NCI-H1105 treated with DMSO at 0.1 percent for 48 hours (cell line): ENCODE results near the gene MC1R.
"Not testable (repeated sequence)": the region's sequence is repeated elsewhere in the genome, so short reads cannot be mapped to it uniquely, and the experiment has no call there.

Experiments
- DNase-seq: peaks from one replicate; lab custom pipeline; 2025; lab: John Stamatoyannopoulos, UW

MC1R gene

DNA sequence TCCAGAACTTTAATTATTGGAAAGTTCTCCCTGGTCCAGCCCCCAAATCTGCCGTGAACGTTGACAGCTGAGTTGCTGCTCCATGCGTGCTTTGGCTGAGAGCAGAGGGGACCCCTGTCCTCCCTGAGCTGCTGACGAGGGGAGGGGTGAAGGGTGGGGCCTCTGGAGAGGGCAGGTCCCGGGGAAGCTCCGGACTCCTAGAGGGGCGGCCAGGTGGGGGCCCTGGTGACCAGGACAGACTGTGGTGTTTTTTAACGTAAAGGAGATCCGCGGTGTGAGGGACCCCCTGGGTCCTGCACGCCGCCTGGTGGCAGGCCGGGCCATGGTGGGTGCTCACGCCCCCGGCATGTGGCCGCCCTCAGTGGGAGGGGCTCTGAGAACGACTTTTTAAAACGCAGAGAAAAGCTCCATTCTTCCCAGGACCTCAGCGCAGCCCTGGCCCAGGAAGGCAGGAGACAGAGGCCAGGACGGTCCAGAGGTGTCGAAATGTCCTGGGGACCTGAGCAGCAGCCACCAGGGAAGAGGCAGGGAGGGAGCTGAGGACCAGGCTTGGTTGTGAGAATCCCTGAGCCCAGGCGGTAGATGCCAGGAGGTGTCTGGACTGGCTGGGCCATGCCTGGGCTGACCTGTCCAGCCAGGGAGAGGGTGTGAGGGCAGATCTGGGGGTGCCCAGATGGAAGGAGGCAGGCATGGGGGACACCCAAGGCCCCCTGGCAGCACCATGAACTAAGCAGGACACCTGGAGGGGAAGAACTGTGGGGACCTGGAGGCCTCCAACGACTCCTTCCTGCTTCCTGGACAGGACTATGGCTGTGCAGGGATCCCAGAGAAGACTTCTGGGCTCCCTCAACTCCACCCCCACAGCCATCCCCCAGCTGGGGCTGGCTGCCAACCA, at the start of gene MC1R:
Gene MC1R (plus strand): TSS at position 410 of the 895 bp plus-strand sequence. CDS start 397 bp downstream, at position 807.
- DNase-seq, result peak; percentile 18

DNA sequence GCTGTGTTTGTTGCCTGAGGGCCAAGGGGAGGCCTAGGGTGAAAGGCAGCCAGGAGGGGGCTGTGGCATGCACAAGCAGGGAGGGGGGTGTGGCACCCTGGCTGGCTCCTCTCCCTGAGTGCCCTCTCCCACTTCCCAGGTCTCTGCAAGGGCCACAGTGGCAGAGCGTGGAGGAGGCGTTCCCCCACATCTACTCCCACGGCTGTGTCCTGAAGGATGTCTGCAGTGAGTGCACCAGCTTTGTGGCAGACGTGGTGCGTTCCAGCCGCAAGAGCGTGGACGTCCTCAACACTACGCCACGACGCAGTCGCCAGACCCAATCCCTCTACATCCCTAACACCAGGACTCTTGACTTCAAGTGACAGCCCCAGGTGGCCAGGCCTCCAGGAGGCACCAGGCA, 48.8 kb upstream of the MC1R start:
- DNase-seq, result no peak

DNA sequence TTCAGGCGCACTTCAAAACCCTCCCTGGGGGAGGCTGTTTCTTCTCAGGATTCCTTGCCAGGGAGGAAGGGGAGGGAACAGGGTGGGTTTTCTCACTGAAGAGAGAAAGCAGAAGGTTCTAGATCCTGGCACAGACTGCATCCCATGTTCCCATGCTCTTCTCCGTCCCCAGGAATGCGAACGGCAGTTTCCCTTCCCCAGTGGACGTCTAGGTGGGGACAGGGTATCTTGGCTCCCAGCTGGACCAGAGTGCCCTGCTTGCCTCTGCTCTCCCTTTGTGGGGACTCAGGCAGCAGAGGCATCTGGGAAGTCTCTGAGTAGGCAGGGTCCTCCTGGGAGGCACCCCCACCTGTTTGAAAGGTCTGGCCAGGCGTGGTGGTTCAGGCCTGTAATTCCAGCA, 48.2 kb upstream of the MC1R start:
- no peak for DNase-seq

DNA sequence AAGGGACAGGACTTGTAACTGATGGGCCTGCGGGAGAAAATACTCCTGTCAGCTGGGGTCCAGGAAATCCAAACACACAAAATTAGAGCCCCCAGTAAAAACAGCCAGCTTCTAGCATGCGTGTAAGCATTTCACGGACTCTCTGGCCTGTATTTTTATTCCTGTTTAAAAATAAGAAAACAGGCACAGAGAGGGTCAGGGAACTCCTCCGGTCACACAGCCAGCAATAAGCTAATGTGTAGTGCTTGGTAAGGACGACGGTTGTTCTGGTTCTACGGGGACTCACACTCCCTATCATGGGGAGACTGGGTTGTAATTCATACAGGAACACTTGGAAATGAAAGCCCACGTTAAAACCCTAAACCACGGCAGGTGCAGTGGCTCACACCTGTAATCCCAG, 46.8 kb upstream of the MC1R start:
- no peak for DNase-seq

DNA sequence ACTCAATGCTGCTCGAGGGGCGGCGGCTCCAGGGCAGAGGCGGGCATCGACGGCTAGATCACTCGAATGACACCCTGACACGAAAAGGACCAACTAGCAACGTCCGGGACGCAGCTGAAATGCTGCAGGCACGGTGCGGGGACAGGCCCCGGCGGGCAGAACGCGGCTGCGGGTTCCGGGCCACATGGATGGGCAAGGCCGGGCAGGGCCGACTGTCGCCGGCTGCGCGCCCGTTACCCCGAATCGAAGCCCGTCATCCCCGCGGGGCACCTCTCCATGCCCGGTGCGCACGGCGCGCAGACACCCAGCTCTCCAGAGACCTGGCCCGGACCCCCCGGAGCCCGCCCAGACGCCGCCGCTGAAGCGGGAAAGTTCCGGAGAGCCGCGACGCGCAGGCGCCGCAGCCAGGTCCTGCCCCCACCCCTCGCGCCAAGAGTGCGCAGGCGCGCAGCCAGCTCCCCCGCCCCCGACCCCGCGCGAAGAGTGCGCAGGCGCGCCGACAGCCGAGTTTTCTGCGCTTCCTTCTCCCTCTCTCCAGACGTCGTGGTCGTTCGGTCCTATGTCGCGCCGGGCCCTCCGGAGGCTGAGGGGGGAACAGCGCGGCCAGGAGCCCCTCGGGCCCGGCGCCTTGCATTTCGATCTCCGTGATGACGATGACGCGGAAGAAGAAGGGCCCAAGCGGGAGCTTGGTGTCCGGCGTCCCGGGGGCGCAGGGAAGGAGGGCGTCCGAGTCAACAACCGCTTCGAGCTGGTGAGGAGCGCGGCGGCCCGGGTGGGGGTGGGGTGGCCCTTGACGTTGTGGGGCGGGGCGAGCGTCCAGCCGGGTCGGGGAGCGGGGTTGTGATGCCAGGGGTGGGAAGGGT, 45.3 kb upstream of the MC1R start, which contains the start of gene TCF25:
Gene TCF25 (plus strand): TSS at position 484 of the 863 bp plus-strand sequence. CDS start 76 bp downstream, at position 560.
- peak; percentile 69 for DNase-seq

DNA sequence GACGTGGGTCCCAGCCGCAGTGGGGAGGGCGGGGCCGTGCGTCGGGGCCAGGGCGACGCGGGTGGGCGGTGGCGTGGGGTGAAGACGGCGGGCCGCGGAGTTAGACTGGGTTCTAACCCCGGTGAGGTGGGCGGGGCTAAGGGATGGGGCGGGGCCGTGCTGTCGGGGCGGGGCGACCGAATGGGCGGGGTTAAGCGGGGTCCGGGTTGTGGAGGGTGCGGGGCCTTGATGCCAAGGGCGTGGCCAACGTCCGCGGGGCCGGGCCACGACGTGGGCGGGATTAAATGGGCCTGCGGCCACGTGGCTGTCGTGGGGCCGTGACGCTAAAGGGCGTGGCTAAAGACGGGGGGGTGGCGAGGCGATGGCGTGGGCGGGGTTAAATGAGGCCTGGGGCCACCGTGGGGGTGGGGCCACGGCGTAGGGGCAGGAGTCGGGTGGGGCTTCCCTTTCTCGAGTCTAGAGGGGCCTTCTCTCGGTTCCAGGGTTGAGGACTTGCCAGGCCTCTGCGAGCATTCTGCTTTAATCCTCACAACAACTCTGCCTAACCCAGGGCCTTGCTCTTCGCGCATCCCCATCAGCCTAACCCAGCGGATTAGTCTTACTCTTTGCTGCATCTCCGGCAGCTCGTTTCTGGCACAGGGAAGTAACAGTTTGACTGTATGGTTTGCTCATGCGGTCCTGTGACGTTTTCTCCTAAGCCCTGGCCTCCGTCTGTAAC, 44.5 kb upstream of the MC1R start:
- peak; percentile 57 for DNase-seq

DNA sequence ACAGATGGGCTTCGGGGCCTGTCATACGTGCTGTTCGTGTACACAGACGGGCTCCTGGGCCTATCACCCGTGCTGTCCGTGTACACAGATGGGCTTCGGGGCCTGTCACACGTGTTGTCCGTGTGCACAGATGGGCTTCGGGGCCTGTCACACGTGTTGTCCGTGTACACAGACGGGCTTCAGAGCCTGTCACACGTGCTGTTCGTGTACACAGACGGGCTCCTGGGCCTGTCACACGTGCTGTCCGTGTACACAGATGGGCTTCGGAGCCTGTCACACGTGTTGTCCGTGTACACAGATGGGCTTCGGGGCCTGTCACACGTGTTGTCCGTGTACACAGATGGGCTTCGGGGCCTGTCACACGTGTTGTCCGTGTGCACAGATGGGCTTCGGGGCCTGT, 39.5 kb upstream of the MC1R start:
- not testable (repeated sequence) for DNase-seq

DNA sequence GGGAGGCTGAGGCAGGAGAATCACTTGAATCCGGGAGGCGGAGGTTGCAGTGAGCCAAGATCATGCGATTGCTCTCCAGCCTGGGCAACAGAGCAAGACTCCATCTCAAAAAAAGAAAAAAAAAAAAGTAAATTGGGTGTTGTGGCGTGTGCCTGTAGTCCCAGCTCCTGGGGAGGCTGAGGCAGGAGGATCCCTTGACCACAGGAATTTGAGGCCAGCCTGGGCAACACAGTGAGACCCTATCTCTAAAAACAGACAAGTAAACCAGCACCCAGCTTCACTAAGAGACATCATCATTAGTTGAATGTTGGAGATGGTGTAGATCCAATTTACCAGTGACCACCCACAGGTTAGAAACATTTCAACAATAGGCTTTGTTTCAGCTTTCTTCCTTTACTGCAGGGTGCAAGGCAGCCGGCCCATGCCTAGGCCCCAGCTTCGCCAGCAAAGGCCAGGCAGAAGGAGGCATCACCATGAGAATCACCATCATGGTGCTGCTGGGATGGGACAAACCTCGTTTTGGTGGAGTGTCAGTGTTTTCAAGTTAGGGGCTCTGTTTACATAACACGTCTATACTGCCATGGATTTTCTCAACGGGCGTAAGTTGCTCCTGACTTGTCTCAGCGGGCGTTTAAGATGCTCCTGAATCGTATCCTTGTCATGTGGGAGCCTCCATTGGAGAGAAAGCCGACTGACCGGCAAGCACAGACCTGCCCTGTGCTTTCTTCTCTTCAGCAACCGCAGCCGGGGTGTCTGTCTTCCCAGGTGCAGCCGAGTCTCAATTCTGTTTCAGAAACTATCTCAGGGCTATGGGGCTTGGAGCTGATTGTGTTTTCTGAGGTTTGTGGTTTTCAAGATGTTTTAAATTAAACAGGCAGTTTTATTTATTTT, 37.9 kb upstream of the MC1R start:
- peak; percentile 60 for DNase-seq

DNA sequence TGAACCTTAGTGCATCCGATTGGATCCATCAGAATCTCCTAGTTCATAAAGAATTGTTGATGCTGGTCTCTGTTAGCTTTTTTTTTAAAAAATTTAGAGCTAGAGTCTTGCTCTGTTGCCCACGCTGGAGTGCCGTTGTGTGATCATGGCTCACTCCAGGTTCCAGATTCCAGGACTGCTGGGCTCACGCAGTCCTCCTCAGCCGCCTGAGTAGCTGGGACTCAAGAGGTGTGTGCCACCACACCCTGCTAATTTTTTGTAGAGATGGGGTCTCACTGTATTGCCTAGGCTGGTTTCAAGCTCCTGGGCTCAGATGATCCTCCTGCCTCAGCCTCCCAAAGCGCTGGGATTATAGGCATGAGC, 37.3 kb upstream of the MC1R start:
- DNase-seq, result no peak

DNA sequence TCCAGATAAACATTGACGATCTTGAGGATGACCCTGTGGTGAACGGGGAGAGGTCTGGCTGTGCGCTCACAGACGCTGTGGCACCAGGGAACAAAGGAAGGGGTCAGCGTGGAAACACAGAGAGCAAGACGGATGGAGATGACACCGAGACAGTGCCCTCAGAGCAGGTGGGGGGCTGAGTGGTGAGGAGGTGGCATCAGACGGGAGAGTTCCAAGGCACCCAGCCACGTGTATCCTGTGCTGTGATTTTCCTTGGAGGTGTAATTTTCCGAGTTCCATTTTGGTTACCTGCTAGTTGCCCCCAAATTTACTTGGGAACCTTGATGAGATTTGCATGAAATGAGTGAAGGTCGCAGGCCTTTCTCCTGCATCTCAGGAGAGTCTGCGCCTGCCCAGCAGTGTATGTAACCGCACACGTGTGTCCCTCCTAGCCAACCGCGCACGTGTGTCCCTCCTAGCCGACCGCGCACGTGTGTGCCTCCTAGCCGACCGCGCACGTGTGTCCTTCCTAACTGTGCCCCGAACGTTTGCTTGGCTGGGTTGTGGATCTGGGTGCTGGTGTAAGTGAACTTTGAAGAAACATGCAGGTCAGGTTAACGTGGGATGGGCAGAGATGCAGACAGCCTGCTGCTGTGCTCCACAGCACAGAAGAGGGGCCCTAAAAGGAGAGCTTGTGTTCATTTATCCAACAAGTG, 35.2 kb upstream of the MC1R start:
- DNase-seq, result no peak

DNA sequence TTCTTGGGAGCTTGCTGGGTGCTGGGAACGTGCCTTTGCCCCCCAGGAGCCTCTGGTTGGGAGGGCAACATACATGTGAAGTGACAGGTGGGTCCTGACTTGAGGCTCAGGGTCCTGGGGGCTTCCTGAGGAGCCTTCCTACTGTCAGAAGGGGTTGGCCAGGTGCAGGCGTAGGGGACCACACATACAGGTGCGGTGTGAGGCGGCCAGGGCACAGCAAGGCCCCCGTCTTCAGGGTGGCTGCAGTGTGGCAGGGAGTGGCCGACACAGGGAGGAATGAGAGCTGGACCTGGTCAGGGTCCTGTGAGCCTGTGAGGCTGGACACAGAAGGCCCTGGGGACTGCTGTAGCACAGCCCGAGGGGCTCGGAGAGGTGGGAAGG, 34.6 kb upstream of the MC1R start:
- no peak for DNase-seq

DNA sequence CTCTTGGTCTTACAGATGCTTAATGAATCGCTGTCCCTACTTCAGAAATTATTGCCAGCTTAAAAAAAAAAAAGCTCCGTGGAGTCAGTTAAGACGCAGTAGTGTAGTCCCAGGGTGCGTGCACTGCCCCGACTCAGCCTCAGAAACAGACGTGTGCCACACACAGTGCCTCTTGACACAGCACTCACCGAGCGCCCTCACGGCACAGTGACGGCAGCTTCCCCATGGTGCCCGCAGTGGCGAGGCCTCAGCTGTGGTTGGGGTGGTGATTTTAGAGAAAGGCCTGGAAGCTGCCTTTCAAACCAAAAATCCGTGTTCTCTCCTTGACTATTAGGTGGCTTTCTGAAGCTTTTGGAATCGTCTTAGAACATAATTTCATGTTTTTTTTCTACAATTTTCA, 31.4 kb upstream of the MC1R start:
- no peak for DNase-seq

DNA sequence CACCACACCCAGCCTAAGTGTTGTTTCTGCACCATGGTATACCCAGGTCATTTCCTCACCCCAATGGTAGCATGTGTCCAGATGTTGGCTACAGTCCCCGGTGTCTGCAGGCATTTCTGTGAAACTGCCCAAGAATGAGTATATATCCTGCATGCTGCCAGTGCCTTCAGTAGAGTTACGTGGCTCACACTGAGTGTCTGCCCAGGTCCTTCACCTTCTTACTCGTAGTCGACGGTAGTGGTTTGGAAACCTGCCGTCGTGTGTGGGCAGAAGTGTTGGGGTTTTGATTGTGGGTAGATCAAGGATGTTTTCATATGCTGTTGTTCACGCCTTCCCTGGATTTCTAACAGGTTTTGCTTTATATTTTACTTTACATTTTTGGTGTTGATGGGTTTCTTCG, 28.5 kb upstream of the MC1R start:
- no peak for DNase-seq

DNA sequence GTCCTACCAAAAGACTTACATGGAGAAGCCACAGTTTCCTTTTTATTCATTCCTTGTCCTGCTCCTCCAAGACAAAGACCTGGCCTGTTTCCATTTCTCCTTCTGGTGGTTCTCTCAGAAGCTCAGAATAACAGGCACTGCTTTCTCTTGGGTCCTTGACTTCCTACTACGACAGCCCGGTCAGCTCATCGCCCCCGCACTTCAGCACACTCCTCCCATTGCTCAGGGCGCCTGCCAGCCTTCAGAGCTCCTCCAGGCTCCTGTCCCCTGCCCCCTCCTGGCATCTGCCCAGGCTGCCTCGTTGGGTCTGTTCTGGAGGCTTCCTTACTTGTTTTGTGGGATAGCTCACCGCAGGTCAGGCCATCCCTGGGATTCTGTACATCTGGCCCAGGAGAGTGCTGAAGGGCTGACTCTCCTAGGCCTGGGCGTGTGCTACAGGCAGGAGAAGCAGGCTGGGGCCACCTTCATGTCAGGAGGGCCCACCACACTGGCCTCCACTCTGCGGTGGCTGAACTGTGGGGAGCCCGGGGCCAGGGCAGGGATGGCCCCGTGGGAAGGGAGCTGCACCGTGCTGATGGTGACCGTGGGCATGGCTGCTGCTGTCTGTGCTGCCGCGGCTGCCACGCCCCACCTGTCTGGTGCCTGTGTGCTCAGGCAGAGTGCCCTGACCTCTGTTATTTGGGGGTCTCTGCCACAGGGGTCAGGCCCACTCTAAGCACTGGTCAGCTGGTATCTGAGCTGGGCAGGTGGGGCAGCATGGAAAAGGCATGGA, 27.6 kb upstream of the MC1R start:
- DNase-seq, result no peak

DNA sequence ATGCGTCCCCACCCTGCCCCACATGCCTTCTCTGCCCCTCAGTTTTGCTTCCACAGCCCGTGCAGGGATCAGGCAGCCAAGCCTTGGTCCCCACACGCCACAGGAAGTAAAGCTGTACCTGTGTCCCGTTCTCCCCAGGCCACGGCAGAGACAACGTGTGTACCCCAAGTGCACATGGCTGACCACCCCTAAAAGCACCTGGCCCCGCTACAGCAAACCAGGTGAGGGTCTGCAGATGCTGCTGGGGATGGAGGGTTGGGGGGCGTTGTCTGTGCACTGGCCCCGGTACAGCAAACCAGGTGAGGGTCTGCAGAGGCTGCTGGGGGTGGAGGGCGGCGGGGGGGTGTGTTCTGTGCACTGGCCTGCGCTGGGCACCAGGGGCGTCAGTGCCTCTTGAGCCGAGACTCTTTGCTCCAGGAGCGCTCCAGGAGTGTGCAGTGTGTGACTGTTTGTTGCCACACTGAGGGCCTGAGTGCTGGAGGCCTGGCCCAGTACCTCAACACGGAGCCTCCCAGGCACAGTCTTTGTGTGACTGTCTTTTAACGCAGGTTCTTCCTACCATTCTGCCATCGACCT, 26.5 kb upstream of the MC1R start:
- DNase-seq, result no peak

DNA sequence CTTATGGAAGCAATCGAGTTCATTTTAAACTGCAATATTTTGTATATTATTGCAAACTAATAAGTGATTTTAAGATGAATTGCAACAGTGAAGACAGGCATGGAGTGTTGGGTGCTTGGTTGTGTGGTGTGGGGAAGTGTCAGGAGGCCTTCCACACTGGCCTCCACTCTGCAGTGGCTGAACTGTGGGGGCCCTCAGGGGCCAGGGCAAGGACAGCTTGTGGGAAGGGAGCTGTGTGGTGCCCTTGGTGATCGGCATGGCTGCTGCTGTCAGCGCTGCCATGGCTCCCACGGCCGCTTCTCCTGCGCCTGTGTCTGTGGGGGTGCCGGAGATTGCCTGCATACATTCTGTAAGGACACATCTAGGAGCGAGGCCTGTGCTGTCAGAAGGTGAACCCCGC, 26.0 kb upstream of the MC1R start:
- no peak for DNase-seq

DNA sequence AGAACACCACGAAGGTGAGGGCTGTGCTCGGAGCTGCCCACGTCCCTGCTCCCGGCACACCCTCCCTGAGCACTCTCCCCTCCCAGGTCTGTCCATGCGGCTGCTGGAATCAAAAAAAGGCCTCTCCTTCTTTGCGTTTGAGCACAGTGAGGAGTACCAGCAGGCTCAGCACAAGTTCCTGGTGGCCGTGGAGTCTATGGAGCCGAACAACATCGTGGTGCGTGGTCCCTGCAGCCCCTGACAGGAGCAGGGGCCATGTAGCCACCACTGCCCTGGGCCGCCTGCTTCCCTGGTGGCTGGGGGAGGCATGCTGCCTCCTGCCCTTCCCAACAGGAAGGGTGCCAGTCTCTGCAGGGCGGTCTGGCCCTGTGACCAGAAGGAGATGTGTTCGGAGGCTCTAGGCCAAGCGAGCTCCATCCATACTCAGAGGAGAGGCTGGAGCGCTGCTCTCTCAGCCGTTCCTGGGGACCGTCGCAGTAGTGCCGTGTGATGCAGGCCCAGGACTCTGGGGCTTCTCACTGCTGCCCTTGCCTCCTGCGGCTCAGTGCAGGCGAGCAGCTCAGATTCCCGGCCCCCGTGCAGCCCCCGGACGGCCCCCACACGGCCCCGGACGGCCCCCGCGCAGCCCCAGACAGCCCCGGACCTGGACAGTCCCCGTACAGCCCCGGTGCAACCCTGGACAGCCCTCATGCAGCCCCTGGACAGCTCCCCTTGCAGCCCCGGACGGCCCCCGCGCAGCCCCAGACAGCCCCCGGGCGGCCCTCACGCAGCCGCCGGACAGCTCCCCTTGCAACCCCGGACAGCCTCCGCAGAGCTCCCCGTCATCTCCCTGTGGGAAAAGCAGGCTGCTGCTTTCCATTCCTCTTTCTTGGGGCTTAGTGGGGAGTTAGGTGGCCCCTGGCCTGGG, 24.8 kb upstream of the MC1R start:
- DNase-seq, result no peak

DNA sequence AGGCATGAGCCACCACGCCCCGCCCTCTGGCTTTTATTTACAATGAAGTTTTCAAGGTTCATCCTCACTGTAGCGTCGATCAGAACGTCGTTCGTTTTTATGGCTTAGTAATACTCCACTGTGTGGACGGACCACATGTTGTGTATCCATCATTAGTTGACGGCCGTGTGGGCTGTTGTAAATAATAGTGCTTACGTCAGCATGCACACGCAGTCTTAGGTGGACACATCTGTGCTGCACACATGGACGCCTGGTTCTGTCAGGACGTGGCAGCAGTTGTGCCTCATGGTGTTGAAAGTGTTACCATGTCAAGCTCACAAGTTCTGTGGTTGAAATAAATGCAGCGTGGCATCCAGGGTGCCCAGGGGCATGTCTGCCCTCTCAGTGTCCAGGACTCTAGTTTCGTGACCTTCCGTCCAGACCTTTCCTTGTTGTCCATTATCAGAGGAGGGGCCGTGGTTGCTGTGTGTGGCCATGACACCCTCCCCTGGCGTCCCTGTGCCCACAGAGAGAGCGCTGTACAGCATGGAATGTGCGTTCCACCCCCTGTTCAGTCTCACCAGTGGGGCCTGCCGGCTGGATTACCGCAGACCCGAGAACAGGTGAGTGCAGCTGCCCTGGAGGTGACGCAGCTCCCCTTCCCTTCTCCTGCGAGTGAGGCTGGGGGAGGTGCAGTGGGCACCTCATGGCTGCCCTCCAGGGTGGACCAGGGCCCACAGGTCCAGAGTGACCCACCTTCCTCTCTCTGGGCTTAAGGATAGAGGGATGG, 23.0 kb upstream of the MC1R start:
- DNase-seq, result no peak
